ENCODE measurements around the gene SMC6. TPM values are rescaled to one million over a fixed set of nuclear protein-coding genes. Genes with fewer than 3 reads are reported as not detected.

SMC6 gene
- total RNA-seq, 4 donors from 2014 or later, result 15.4 to 30.0 (median 19.0) TPM

DNA sequence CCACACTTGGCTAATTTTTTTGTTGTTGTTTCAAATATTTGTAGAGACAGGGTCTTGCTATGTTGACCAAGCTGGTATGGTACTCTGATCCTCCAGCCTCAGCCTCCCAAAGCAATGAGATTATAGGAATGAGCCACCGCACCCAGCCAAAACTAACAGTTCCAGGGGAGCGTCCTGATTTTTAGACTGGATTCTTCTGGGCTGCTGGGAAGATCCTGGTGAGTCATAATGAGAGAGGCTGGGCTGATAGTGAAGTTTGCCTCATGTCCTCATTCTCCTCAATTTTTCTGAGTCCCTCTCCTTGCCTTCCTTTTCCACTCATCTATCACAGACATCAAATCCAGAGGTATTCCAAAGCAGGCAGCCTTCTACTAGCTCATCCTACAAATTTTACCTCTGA, 131.8 kb downstream of the SMC6 start:
- Histone ChIP-seq H3K4me1 (no peaks in the 10 kb centered on the region), H3K9me3 (no peaks in the 10 kb centered on the region), H3K4me3 (replicated peaks in 1 of 3) (no peak overlapping the region), H3K27ac (no peak overlapping the region), H3K27me3 (no peaks in the 10 kb centered on the region), H3K36me3 (no peaks in the 10 kb centered on the region)
- DNase-seq, result no peak
- TF ChIP-seq, protein P1, sequence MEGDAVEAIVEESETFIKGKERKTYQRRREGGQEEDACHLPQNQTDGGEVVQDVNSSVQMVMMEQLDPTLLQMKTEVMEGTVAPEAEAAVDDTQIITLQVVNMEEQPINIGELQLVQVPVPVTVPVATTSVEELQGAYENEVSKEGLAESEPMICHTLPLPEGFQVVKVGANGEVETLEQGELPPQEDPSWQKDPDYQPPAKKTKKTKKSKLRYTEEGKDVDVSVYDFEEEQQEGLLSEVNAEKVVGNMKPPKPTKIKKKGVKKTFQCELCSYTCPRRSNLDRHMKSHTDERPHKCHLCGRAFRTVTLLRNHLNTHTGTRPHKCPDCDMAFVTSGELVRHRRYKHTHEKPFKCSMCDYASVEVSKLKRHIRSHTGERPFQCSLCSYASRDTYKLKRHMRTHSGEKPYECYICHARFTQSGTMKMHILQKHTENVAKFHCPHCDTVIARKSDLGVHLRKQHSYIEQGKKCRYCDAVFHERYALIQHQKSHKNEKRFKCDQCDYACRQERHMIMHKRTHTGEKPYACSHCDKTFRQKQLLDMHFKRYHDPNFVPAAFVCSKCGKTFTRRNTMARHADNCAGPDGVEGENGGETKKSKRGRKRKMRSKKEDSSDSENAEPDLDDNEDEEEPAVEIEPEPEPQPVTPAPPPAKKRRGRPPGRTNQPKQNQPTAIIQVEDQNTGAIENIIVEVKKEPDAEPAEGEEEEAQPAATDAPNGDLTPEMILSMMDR (IDR thresholded peaks at IDR 0.05), result no peak
- TF ChIP-seq POLR2A (IDR thresholded peaks at IDR 0.05), result no peak
- 89 to 90% methylated on average over 2 of the region's 2 CpGs for WGBS, 2 donors
- intact Hi-C loops (cut with DNase I), result no loop called here

- no peaks in the 10 kb centered on the region for H3K4me1 ChIP-seq
- no peak overlapping the region for H3K4me3 ChIP-seq (replicated peaks in 1 of 3)
- H3K9me3 ChIP-seq, result no peaks in the 10 kb centered on the region
- no peak for TF ChIP-seq POLR2A (IDR thresholded peaks at IDR 0.05)
- TF ChIP-seq, protein P1 (IDR thresholded peaks at IDR 0.05), result no peak
- intact Hi-C loops (cut with DNase I), result no loop called here
- no peak overlapping the region for H3K27ac ChIP-seq
- no peak for DNase-seq
- no peaks in the 10 kb centered on the region for H3K27me3 ChIP-seq
- no peaks in the 10 kb centered on the region for H3K36me3 ChIP-seq
Observed at GRCh38 chr2:17620841-17621240, 132.8 kb downstream of the SMC6 start.

DNA sequence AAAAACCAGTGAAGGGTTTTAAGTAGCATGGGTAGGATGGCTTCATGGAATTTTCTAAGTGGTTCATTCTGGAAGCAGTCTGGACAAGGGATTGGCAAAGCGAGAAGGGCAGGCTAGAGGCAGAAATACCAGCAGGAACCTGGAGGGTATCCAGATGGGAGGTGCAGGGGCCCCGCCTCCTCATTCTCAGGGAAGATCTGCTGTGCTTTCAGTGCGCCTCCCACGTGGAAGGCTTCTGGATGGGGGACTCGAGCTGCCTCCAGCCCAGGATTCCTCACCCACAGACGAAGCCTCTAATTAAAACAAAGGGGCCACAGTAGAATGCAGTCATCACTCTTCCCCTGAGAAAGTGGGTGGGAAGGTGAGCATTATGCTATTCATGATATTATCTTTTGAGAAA, 133.3 kb downstream of the SMC6 start:
- Histone ChIP-seq H3K4me1 (no peaks in the 10 kb centered on the region), H3K9me3 (no peaks in the 10 kb centered on the region), H3K27me3 (no peaks in the 10 kb centered on the region), H3K36me3 (no peaks in the 10 kb centered on the region), H3K4me3 (replicated peaks in 1 of 3) (no peak overlapping the region), H3K27ac (no peak overlapping the region)
- TF ChIP-seq, protein P1 (IDR thresholded peaks at IDR 0.05), result no peak
- 26 to 35% methylated on average over 6 of the region's 6 CpGs for WGBS, 2 donors
- DNase-seq, result peak; percentile 46 to 68
- intact Hi-C loops (cut with DNase I), result no loop called here

- Histone ChIP-seq H3K4me1 (no peaks in the 10 kb centered on the region), H3K27ac (no peak overlapping the region), H3K36me3 (no peaks in the 10 kb centered on the region), H3K4me3 (replicated peaks in 1 of 3) (no peak overlapping the region), H3K27me3 (no peaks in the 10 kb centered on the region), H3K9me3 (no peaks in the 10 kb centered on the region)
- WGBS, 2 donors, result 54 to 56% methylated on average over 1 of the region's 1 CpG
- TF ChIP-seq POLR2A (IDR thresholded peaks at IDR 0.05), result no peak
- TF ChIP-seq, protein P1 (IDR thresholded peaks at IDR 0.05), result no peak
- intact Hi-C loops (cut with DNase I), result no loop called here
- no peak for DNase-seq
Observed at GRCh38 chr2:17617955-17618354, 135.7 kb downstream of the SMC6 start.

DNA sequence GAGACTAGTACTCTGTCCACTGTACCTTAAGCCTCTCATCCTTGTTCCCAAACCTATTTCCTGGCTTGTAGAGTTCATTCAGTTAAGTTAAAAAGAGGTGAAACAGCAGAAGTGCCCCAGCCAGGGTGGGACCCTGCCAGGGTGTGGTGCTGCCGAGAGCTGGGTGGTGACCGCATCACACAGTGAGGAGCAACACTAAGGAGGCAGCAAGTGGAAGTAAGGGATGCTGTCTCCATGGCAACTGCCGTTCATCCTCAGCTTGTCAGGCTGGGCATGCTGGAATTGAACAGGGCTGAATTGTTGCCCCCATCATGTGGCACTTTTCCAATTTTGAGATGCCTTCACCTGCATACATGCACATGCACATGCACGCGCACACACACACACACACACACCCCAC, 136.1 kb downstream of the SMC6 start:
- no peaks in the 10 kb centered on the region for H3K9me3 ChIP-seq
- intact Hi-C loops (cut with DNase I), result no loop called here
- H3K27me3 ChIP-seq, result no peaks in the 10 kb centered on the region
- DNase-seq, result no peak
- no peaks in the 10 kb centered on the region for H3K4me1 ChIP-seq
- no peak overlapping the region for H3K27ac ChIP-seq
- no peaks in the 10 kb centered on the region for H3K36me3 ChIP-seq
- 85 to 94% methylated on average over 5 of the region's 5 CpGs for WGBS, 2 donors
- no peak for TF ChIP-seq POLR2A (IDR thresholded peaks at IDR 0.05)
- TF ChIP-seq, protein P1 (IDR thresholded peaks at IDR 0.05), result no peak
- H3K4me3 ChIP-seq (replicated peaks in 1 of 3), result no peak overlapping the region

Data from thyroid gland (tissue), 4 donors.